Effector CD4-positive, alpha-beta T cell (primary cell): Measurements from ENCODE around the gene UBE2E1.
"Not testable (repeated sequence)": the region's sequence is repeated elsewhere in the genome, so short reads cannot be mapped to it uniquely, and the experiment has no call there.

Experiments used
- DNase-seq: peaks from one replicate; pipeline ENCODE4 v3.0.0-alpha.2; 2020

Gene UBE2E1

DNA sequence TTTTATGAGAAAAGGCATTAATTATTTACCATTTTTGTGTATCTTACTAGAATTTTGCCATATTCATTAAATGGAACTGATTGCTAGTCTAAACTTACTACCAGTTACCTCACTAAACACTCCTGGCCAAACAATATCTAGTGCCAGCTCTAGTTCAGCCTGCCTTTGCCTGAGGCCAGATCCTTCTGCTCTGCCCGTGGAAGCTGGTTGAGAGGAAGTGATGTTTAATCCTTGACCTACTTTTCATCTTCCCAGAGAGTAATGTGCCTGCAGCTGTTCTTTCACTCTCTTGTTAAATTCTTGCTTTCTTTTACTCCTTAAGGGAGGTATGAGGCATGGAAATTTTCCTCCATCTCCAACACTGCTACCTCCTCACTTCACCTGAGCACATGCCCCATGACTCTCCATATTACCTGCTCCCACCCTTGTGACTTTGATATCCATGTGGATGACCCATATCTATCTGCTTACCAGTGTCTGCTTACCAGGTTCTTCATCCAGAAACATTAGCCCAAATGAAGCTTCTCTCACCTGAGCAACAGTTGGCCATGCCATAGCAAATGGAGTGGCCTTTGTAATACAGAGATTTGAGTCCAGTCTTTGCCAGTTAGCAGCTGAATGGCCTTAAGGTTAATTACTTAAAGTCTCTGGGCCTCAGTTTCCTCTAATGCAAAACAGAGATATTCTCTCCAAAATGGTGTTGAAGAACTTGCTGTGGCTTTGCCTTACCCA lies 53.4 kb downstream of the UBE2E1 start:
- DNase-seq: no peak

DNA sequence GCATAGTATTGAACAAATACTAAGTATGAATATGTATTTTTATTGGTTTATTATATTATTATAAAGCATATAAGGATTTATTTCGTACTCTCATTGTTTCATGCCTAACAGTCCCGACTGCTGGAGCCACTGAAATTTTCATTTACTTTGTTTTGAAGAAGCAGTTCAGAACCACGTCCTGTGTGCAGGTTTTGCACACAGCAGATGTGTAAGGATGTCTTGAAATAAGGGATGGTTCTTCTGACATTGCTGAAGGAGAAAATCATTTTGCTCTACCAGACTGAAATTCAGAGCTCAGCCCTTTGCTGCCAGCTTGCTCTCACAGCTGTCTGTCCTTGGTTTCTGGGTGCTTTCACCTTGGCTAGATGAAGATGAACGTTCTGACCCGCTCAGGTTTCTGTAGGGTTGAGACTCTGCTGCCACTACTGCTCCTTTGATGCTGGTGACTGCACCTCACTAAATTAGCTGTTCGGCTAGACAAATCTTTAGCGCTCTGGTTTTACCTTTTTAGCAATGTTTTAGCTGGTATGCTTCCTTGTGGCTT lies 54.2 kb downstream of the UBE2E1 start:
- no peak for DNase-seq

DNA sequence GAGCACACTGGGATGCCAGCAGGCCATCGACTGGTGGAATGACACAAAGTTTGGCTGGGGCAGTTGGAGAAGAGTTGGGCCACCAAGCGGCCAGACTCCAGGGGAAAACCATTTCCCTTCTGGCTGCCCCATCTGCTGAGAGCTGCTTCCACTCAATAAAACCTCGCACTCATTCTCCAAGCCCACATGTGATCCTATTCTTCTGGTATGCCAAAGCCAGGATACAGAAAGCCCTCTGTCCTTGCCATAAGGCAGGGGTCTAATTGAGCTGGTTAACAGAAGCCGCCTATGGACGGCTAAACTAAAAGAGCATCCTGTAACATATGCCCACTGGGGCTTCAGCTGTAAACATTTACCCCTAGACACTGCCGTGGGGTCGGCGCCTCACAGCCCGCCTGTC lies 55.9 kb downstream of the UBE2E1 start:
- DNase-seq: no peak

DNA sequence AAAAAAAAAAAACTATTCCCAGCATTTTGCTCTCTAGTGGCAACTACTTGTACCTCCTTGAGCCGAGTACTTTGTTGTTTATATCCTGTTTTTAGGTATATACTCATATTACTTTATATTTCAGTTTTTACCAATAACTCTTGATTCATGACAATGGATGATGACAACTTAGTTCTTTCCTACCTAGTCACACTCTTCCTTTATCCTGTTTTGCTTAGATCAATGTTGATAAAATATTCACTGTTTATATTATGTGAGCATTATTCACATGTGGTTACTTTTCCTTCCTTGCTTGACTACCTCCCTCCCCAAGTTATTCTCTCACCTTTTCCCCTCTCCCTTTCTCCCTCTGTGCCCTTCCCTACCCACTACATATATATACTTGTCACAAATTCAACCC lies 57.3 kb downstream of the UBE2E1 start:
- DNase-seq: no peak

DNA sequence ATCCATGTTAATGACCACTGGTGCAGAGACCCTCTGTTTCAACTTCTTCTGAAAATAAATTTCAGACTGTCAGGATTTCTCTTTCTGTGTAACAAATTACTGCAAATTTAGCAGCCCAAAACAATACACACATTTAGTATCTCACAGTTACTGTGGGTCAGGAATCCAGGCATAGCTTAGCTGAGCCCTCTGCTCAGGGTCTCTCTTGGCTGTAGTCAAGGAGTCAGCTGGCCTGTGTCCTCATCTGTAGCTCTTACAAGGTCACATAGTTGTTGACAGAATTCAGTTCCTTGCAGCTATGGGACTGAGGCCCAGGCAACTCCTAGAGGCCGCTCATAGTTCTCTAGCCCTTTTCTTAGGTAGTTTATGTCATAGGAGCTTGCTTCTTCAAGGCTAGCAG lies 59.2 kb downstream of the UBE2E1 start:
- no peak for DNase-seq

DNA sequence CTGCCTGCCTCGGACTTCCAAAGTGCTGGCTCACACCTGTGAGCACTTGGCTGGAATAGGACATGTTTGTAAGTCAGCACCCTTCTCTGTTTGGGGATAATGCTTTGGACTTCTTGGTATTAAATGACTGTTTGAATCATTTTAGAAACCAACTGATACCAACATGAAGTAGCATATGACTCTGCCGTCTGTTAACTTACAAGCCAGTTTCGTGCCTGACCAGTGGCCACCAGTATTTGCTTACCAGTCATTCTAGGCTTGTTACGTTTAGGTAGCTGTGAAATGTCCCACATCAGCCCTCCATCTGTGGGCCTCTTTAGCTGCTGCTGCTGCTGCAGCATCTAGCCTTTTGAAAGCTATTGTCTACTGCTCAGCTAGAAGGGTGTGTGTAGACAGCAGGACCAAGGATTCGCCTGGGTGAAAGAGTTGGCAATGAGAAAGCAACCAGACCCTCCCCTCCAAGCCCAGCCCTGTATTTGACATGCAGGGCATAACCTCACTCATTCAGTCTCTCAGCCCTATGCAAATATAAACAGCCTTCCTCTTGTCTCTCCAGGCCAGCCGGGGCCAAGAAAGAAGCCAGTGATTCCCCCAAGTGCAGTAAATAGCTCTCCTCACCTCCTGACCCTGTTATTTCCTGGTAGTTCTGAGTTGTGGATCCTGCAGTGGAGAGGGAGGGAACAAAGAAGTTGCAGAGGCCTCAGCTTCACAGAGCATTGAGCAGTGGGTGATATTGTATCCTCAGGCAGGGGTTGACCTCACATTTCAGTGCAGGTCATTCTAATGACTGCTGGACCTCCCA lies 60.0 kb downstream of the UBE2E1 start:
- no peak for DNase-seq

DNA sequence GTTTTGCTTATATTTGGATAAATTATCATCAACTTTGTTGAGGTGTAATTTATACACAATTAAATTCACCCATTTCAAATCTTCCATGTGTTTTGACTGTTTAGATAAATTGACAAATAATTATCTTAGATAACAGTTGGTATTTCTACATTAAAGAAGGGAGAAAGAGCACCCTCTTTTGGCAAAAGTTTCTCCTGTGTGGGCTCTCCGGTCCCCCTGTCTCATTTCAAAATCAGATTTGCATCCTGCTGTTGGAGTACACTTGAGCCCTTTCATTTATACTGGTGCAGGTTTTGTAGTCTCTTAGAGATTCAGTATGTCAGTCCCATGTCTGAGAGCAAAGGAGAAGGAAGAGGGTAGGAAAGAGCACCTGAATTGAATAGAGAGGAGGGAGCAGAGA lies 61.6 kb downstream of the UBE2E1 start:
- no peak for DNase-seq

DNA sequence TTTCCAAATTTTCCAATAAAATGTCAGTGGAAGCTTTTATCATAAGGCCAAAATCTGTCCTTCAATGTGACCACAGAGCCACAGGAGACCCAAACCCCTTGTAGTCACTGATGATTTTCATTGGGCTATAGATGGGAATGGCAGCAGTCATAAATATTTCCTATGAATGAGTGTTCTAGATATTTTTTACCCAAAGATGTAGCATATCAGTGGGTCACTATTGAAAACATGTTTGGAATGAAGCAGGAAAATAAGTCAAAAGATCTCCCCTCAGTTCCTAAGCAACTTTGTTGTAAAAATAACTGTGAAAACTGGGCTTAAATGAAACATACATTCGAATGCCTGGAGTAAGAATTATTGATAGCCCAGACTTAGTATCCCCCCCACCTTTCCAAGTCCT lies 62.1 kb downstream of the UBE2E1 start:
- DNase-seq: no peak

DNA sequence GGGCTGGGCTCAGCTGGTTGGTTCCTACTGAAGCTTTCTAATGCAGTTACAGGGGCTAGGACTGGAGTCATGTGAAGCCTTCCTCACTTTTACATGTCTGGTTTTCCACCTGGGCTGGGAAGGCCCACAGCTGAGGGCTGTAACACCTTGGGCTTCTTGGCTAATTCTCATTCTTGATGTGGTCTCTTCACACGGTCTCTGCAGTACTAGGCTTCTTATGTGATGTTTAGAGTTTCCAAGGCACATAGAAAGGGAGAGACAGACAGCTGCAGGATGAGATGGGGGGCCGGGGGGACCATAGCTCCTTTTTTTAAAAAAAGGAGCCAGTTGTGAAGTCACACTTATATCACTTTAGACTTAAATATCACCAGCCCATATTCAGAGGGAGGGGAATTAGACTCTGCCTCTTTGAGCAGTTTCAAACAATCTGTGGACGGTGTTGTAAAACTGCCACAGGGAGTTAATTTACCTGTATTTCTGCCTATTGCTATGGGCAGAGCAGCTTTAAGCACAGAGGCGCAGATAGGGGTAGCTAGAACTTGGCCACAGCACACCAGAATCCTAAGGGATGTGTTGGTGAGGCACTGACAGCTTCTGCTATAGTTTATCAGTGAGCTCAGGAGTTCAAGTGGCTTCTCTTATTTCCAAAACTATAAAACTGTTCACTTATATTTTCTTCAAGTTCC lies 64.4 kb downstream of the UBE2E1 start:
- no peak for DNase-seq

DNA sequence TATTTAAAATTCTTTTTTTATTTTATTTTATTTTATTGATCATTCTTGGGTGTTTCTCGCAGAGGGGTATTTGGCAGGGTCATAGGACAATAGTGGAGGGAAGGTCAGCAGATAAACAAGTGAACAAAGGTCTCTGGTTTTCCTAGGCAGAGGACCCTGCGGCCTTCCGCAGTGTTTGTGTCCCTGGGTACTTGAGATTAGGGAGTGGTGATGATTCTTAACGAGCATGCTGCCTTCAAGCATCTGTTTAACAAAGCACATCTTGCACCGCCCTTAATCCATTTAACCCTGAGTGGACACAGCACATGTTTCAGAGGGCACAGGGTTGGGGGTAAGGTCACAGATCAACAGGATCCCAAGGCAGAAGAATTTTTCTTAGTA lies 64.9 kb downstream of the UBE2E1 start:
- DNase-seq: not testable (repeated sequence)

DNA sequence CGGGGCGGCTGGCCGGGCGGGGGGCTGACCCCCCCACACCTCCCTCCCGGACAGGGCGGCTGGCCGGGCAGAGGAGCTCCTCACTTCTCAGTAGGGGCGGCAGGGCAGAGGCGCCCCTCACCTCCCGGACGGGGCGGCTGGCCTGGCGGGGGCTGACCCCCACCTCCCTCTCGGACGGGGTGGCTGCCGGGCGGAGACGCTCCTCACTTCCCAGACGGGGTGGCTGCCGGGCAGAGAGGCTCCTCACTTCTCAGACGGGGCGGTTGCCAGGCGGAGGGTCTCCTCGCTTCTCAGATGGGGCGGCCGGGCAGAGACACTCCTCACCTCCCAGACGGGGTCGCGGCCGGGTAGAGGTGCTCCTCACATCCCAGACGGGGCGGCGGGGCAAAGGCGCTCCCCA lies 65.6 kb downstream of the UBE2E1 start:
- DNase-seq: not testable (repeated sequence)

DNA sequence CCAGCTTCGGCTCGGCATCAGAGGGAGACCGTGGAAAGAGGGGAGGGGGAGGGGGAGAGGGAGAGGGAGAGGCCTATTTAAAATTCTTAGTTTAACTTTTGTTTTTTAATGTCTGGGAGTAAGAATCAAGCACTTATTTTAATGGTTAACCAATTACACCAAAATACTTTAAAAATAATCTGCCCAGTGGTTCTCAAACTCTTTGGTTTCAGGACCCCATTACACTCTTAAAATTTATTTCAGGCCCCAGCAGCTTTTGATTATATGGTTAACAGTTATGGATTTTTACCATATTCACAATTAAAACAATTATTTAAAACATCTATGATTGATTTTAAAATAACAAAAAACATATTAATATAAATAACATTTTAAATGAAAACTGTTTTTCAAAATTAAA lies 66.6 kb downstream of the UBE2E1 start:
- no peak for DNase-seq

DNA sequence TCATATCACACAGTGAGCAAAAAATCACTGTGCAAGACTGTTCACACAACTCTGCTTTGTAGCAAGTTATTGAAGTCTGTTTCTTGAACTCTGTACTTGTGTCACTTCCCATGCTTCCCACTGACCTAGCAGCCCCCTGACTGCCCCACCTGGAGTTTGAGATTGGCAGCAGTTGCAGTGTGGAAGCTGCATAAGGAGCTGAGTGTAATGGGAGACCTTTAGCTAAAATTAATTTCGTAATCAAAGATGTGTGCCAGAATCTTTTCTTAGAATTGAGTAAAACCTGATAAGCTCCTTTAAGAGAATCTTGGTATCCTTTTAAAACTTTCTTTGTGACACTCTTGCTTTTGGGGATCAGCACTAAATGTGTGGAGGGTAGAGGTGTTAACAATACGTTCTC lies 68.2 kb downstream of the UBE2E1 start:
- DNase-seq: no peak

DNA sequence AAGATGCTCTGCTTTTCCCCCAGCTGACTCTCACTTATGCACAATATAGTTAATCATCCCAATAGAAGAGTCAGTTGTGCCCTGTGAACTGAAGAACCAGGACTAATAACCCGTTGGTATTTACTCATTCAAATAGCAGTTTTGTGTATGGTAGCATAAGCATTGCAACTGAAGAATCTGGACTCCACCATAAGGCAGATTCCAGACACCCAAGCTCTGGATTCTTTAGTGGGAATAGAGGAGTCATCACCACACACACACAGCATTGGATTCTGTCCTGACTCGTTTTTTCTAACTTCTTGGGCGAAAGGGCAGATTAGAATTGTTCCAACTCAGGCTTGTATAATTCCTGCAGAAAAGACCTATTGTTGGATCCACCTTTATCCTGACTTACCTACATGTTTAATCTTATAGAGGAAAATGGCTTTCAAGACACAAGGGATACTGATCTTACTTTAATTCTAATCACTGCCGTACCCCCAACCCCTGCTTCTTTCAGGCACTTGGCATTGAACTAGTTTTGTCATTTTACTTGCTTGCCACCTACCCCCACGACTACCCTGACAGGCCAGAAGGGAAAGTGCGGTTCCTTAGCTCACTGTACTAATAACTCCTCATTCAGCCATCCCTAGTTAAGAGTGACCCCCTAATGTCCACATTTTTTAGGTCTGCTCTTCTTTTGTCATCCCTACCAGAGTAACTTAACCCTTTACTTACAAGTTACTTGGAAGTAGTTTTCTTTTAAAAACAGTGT lies 68.8 kb downstream of the UBE2E1 start:
- DNase-seq: no peak

DNA sequence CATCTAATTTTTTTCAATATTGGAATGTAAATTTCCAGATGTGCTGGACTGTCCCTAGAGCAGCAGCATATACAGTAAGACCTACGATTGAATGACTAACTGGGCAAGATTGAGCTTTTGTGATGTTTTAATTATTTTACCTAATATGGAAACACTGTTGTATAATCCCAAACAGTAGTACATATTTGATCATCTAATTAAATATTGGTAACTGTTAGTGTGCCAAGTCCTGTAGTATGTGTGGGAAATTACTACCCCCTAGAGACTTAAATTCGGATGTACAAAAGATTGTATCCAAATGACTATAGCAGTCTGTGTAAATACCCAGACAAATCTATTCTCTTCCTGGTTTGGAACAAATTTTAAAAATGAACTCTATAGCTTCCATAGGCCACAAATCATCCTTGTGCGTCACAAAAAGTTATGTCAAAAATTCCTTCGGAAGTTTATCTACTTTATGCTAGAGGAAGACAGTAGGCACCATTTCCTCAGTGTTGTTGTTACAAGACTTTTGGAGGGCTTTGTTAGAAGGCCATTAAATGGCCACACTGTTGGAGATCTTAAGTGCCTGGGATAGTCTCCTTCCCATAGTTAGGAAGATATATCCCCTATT lies 69.5 kb downstream of the UBE2E1 start:
- DNase-seq: no peak

DNA sequence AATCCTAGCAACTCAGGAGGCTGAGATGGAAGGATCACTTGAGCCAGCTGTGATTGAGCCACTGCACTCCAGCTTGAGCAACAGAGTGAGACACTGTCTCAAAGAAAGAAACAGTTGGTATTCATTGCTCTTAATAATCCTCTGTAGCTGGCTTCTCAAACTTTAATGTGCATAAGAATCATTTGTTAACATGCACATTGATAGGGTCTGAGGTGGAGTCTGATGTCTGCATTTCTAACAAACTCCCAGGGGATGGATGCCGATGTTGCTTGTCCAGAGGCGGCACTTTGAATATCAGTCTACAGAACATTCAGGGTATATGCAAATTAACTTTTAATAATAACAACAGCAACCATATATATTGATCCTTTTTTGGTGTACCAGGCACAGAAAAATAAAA lies 71.2 kb downstream of the UBE2E1 start:
- no peak for DNase-seq

DNA sequence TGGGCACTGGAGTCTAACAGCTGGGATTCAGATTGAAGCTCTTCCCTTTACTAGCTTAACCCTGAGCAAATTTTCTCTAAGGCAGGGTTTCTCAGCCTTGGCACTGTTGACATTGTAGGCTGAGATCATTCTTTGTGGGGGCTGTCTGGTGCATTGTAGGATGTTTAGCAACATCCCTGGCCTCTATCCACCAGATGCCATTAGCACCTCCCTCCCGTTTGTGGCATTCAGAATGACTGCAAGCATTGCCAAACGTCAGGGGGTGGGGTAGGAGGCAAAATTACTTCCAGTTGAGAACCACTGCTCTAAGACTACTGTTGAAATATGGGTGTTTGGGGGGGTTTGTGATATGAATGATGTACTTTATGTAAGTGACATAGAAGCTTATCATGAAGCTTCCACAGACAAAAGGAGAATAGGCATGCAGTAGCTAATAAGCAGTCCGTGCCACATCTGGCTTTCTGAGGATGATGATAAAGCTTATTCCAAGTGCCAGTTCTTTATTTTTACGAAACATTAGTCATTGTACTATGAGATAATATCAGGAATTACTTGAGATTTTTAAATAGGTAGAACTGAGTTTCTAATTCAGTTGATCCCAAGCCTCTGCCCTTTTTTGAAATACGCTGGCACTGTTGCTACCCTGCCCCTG lies 71.7 kb downstream of the UBE2E1 start:
- no peak for DNase-seq

DNA sequence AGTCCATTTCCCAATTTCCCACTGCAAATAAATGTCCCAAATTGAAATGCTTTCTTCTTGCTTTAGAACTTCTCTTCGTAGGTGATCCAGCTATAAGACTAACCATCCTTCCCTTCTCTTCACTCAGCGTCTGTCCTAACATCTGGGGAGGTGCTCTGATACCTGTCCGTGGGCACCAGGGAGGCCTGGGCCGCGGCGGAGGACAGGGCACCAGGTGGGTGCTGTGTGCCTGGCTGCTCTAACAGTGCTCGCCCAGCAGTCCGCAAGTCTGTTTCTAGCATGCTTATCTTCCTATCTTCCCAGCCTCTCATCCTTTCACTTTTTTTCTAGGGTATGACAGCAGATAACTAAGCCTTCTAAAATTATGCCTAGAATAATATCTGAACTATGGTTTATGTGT lies 73.7 kb downstream of the UBE2E1 start:
- no peak for DNase-seq

DNA sequence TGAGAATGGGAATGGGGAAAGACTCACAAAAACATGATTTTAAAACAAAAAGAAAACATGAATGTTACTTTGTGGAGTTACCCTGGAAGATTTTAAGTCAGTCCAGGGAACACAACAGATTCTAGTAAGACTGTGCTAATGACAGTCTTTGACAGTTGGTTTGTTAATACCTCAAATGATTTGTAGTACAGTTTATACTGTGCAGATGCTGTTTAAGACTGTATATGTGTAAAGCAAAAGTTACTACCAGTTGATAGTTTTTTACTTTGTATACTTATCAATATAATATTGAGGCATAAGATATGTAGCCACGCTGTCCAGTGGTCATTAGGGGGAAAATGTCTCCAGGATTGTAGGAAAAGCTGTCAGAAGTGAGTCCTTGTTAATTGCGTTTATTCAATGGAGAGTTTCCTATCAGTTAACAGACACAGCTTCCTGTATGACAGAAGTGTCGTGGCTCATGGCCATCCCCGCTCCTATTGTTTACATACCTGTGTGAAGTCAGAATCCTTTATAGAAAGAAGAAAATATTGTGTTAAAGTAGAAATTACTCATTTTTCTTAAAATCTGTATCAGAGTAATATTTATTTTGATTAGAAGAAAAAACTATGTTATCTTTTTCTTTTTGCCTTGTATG lies 75.1 kb downstream of the UBE2E1 start:
- no peak for DNase-seq

DNA sequence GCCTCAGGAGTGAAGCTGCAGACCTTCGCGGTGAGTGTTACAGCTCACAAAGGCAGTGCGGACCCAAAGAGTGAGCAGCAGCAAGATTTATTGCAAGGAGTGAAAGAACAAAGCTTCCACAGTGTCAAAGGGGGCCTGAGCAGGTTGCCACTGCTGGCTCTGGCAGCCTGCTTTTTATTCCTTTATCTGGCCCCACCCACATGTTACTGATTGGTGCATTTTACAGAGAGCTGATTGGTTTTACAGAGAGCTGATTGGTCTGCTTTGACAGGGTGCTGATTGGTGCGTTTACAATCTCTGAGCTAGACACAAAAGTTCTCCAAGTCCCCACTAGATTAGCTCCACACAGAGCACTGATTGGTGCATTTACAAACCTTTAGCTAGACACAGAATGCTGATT lies 76.2 kb downstream of the UBE2E1 start:
- not testable (repeated sequence) for DNase-seq

DNA sequence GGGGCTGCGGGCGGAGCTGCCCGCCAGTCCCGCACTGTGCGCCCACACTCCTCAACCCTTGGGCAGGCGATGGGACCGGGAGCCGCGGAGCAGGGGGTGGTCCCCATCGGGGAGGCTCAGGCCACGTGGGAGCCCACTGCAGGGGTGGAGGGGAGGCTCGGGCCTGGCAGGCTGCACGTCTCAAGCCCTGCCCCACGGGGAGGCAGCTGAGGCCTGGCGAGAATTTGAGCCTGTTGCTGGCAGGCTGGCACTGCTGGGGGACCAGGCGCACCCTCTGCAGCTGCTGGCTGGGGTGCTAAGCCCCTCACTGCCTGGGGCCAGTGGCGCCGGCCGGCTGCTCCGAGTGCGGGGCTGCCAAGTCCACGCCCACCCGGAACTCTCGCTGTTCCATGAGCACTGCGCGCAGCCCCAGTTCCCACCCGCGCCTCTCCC lies 76.7 kb downstream of the UBE2E1 start:
- no peak for DNase-seq
